NT2/D1 (cell line): ENCODE data around the gene HABP2.

Source experiments
- SUZ12 ChIP-seq: IDR thresholded peaks from 2 replicates; pipeline ENCODE4 v1.6.1; 2011; ENCODE audit not compliant: insufficient read length, insufficient read depth; ENCODE audit errors: extremely low read depth
- YY1 ChIP-seq: IDR thresholded peaks from 2 replicates; pipeline ENCODE4 v1.6.1; 2011; ENCODE audit not compliant: insufficient read length, insufficient read depth
- ZNF274 ChIP-seq: IDR thresholded peaks from 2 replicates; pipeline ENCODE4 v1.6.1; 2011; ENCODE audit warnings: mild to moderate bottlenecking, low read depth, low read length

DNA sequence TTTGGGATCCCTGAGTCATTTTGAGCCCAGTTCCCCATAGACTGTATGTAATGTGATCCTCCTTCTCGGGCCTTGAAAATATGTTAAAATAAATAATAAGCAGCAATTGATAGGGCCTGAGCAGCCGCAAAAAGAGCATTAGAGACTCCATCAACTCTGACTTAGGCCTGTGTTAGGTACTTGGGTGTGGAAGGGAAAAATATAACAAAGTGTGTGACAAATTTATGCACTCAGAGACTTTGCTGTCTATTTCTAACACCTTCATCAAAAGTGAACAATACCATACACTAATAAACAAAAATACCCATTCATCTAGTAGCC lies 31.4 kb upstream of the HABP2 start:
- no peak for TF ChIP-seq YY1
- TF ChIP-seq ZNF274 = no peak
- no peak for TF ChIP-seq SUZ12
